ENCODE results near the gene YARS1. TPM values are rescaled to one million over a fixed set of nuclear protein-coding genes. Genes with fewer than 3 reads are reported as not detected.

YARS1 gene
- polyA plus RNA-seq, 3 donors = 38.1 to 42.7 (median 39.8) TPM

DNA sequence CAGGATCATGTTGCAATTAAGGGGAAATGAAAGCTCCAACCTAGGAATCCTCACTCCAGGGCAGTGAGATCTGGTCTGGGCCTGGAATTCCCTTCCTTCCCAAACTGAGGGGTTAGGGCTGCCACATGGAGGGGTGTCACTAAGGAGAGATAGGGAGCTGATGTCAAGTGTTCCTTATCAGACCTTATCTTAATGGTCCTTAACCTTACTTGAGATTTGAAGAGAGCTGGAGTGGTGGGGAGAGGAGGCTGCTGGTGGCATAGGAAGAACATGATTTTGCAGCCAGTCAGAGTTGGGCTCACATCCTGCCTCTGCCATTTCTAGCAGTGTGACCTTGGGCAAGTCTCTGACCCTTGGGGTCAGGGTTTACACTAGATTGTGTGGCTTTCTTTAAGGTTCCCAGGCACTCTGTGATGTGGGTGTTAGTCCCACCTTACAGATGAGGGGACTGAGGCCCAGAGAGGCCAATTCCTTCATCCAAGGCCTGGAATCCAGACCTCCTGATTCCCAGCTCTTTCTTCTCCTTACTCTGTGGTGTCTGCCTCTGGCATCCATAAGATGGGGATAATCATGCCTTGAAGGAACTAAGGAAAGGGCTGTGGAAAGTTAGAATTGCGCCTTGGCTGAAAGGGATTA lies 58.2 kb downstream of the YARS1 start:
- no peak overlapping the region for H3K4me2 ChIP-seq (replicated peaks; ENCODE audit: extremely low read depth, low read length, poor library complexity, severe bottlenecking)
- H3K4me1 ChIP-seq (ENCODE audit: control insufficient read depth in 1 of 2, insufficient read depth in 2 of 2, low read length in 2 of 2) = peaks cover 7% of the 10 kb centered on the region in 2 donors
- peaks cover 0 to 4% (median 0%) of the 10 kb centered on the region in 7 donors for H3K9me3 Mint-ChIP-seq
- H3K4me3 ChIP-seq (replicated peaks in 1 of 3; ENCODE audit: low read depth in 2 of 3, low read length in 3 of 3) = no peak overlapping the region
- no peak overlapping the region for H2AFZ ChIP-seq (ENCODE audit: insufficient read depth, low read depth, low read length, poor library complexity, severe bottlenecking)
- intact Hi-C loops (cut with micrococcal nuclease) = no loop called here
- H3K4me1 Mint-ChIP-seq = peaks cover 7% of the 10 kb centered on the region
- peaks cover 2 to 4% of the 10 kb centered on the region in 2 donors for H3K36me3 Mint-ChIP-seq
- no peaks in the 10 kb centered on the region for H3K79me2 ChIP-seq (ENCODE audit: insufficient read depth, low read length)
- H4K20me1 ChIP-seq (ENCODE audit: insufficient read depth, low read length) = peaks cover 25% of the 10 kb centered on the region
- peaks cover 10 to 17% of the 10 kb centered on the region in 2 donors for H3K27me3 ChIP-seq (ENCODE audit: control insufficient read depth in 2 of 2, insufficient read depth in 2 of 2, low read length in 2 of 2)
- no peaks in the 10 kb centered on the region for H3K9me3 ChIP-seq (replicated peaks in 1 of 2; ENCODE audit: control insufficient read depth in 1 of 2, insufficient read depth in 1 of 2, low read length in 2 of 2)
- no peak overlapping the region for H3K9ac ChIP-seq (ENCODE audit: insufficient read depth, low read length, poor library complexity, severe bottlenecking)
- TF ChIP-seq, protein P1, sequence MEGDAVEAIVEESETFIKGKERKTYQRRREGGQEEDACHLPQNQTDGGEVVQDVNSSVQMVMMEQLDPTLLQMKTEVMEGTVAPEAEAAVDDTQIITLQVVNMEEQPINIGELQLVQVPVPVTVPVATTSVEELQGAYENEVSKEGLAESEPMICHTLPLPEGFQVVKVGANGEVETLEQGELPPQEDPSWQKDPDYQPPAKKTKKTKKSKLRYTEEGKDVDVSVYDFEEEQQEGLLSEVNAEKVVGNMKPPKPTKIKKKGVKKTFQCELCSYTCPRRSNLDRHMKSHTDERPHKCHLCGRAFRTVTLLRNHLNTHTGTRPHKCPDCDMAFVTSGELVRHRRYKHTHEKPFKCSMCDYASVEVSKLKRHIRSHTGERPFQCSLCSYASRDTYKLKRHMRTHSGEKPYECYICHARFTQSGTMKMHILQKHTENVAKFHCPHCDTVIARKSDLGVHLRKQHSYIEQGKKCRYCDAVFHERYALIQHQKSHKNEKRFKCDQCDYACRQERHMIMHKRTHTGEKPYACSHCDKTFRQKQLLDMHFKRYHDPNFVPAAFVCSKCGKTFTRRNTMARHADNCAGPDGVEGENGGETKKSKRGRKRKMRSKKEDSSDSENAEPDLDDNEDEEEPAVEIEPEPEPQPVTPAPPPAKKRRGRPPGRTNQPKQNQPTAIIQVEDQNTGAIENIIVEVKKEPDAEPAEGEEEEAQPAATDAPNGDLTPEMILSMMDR (IDR thresholded peaks at IDR 0.05) = no peak
- H3K27ac ChIP-seq (ENCODE audit: low read depth in 1 of 2, low read length in 2 of 2) = no peak overlapping the region
- H3K36me3 ChIP-seq (replicated peaks in 1 of 2; ENCODE audit: control insufficient read depth in 1 of 2, insufficient read depth in 2 of 2, low read length in 2 of 2) = no peaks in the 10 kb centered on the region
- no peak overlapping the region for H3K27ac Mint-ChIP-seq
- 100% methylated on average over 1 of the region's 1 CpG for WGBS (ENCODE audit: insufficient coverage)
- no peak overlapping the region for H3K4me3 Mint-ChIP-seq
- no peak for DNase-seq
- H3K27me3 Mint-ChIP-seq (ENCODE audit: low read depth in 3 of 3) = peaks cover 20 to 26% (median 23%) of the 10 kb centered on the region in 3 donors

DNA sequence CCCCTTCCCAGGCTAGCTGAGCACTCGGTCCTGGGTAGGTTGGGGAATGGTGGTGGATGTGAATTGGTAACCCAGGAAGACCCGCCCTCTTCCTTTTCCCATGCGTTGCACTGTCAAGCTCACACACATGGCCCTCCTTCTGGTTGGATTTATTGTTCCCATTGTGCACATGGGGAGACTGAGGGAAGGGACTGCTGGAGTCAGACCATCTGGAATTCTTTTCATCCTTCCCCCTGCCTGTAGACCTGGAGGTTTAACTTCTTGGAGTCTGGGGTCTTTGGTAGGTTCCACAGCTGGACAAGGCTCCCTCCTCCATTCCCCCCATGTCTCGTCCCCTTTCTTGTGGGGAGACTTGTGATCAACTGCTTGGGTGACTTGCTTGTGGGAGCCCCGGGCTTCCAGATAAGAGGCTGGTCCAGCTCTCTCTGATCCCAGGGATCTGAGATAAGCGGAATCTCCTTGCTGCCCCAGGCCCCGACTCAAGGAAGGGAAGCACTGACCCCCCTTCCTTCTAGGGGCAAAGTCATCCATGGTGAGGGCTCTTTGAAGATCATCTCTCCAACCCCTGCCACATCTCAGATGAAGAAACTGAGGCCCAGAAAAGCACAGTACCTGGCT lies 58.9 kb downstream of the YARS1 start:
- Histone ChIP-seq H3K4me2 (replicated peaks; ENCODE audit: extremely low read depth, low read length, poor library complexity, severe bottlenecking) (no peak overlapping the region), H3K36me3 (replicated peaks in 1 of 2; ENCODE audit: control insufficient read depth in 1 of 2, insufficient read depth in 2 of 2, low read length in 2 of 2) (no peaks in the 10 kb centered on the region), H3K9me3 (replicated peaks in 1 of 2; ENCODE audit: control insufficient read depth in 1 of 2, insufficient read depth in 1 of 2, low read length in 2 of 2) (no peaks in the 10 kb centered on the region), H3K9ac (ENCODE audit: insufficient read depth, low read length, poor library complexity, severe bottlenecking) (no peak overlapping the region), H3K4me3 (replicated peaks in 1 of 3; ENCODE audit: low read depth in 2 of 3, low read length in 3 of 3) (no peak overlapping the region), H3K27me3 (ENCODE audit: control insufficient read depth in 2 of 2, insufficient read depth in 2 of 2, low read length in 2 of 2) (peaks cover 10 to 20% of the 10 kb centered on the region in 2 donors), H3K4me1 (ENCODE audit: control insufficient read depth in 1 of 2, insufficient read depth in 2 of 2, low read length in 2 of 2) (peaks cover 10 to 13% of the 10 kb centered on the region in 2 donors), H4K20me1 (ENCODE audit: insufficient read depth, low read length) (peaks cover 25% of the 10 kb centered on the region), H2AFZ (ENCODE audit: insufficient read depth, low read depth, low read length, poor library complexity, severe bottlenecking) (no peak overlapping the region), H3K79me2 (ENCODE audit: insufficient read depth, low read length) (no peaks in the 10 kb centered on the region), H3K27ac (ENCODE audit: low read depth in 1 of 2, low read length in 2 of 2) (no peak overlapping the region)
- intact Hi-C loops (cut with micrococcal nuclease) = no loop called here
- peaks cover 9% of the 10 kb centered on the region for H3K4me1 Mint-ChIP-seq
- WGBS (ENCODE audit: insufficient coverage) = 89% methylated on average over 3 of the region's 7 CpGs
- H3K4me3 Mint-ChIP-seq = no peak overlapping the region
- TF ChIP-seq, protein P1 (IDR thresholded peaks at IDR 0.05) = no peak
- peaks cover 0 to 4% (median 0%) of the 10 kb centered on the region in 7 donors for H3K9me3 Mint-ChIP-seq
- H3K27me3 Mint-ChIP-seq (ENCODE audit: low read depth in 3 of 3) = peaks cover 20 to 26% (median 26%) of the 10 kb centered on the region in 3 donors
- no peak overlapping the region for H3K27ac Mint-ChIP-seq
- DNase-seq = no peak
- peaks cover 0 to 4% of the 10 kb centered on the region in 2 donors for H3K36me3 Mint-ChIP-seq

All from CD14-positive monocyte (primary cell).